HCT116 (cell line): ENCODE measurements around the gene MAP3K5.

Experiments used
- CTCF ChIP-seq, 3 experiments: fragments of 200-600 bp in 1 of 3; sonication (generic) in 1 of 3; IDR thresholded peaks in 2 of 3; conservative IDR thresholded peaks in 1 of 3; 2 replicates each; pipeline ENCODE4 v1.5.1; 2012 to 2017; ENCODE audit warnings: low read depth in 2 of 3, low read length in 2 of 3, antibody characterized with exemption in 1 of 3, borderline replicate concordance in 1 of 3, control low read depth in 1 of 3, mild to moderate bottlenecking in 1 of 3, mixed read lengths in 1 of 3, mixed run types in 1 of 3, moderate library complexity in 1 of 3; ENCODE audit not compliant: insufficient read depth in 1 of 3
- EZH2phosphoT487 ChIP-seq: fragments of 200-600 bp; IDR thresholded peaks from 2 replicates; pipeline ENCODE4 v1.6.1; 2018; ENCODE audit warnings: antibody characterized with exemption, borderline replicate concordance
- POLR2A ChIP-seq: IDR thresholded peaks from 2 replicates; pipeline ENCODE4 v1.7.0; 2011; ENCODE audit warnings: borderline replicate concordance; ENCODE audit not compliant: insufficient read depth, insufficient read length; ENCODE audit errors: extremely low read depth

GRCh38 chr6:136579800-136580199, 212.5 kb downstream of the MAP3K5 start:
- no peak for TF ChIP-seq EZH2phosphoT487
- TF ChIP-seq POLR2A, result no peak
- no peak for TF ChIP-seq CTCF (IDR thresholded peaks at IDR 0.05 in 2 of 3, conservative IDR thresholded peaks at IDR 0.05 in 1 of 3; ENCODE audit: borderline replicate concordance in 1 of 3, insufficient read depth in 1 of 3, low read depth in 2 of 3, low read length in 2 of 3)
